ENCODE measurements around the gene SOX6. TPM values are rescaled to one million over a fixed set of nuclear protein-coding genes. Genes with fewer than 3 reads are reported as not detected.

Gene SOX6
- polyA plus RNA-seq, 3 donors: not detected

GRCh38 chr11:15932417-15932816 lies 423.9 kb downstream of the SOX6 start:
- H3K79me2 ChIP-seq (ENCODE audit: insufficient read depth, low read length): no peaks in the 10 kb centered on the region
- H4K20me1 ChIP-seq (ENCODE audit: insufficient read depth, low read length): no peaks in the 10 kb centered on the region
- H2AFZ ChIP-seq (ENCODE audit: insufficient read depth, low read depth, low read length, poor library complexity, severe bottlenecking): no peak overlapping the region
- H3K4me1 ChIP-seq (ENCODE audit: control insufficient read depth in 1 of 2, insufficient read depth in 2 of 2, low read length in 2 of 2): peaks cover 0 to 6% of the 10 kb centered on the region in 2 donors
- H3K4me1 Mint-ChIP-seq: peaks cover 15% of the 10 kb centered on the region
- no peaks in the 10 kb centered on the region for H3K9me3 ChIP-seq (replicated peaks in 1 of 2; ENCODE audit: control insufficient read depth in 1 of 2, insufficient read depth in 1 of 2, low read length in 2 of 2)
- no peak overlapping the region for H3K4me3 ChIP-seq (replicated peaks in 1 of 3; ENCODE audit: low read depth in 2 of 3, low read length in 3 of 3)
- H3K27ac ChIP-seq (ENCODE audit: low read depth in 1 of 2, low read length in 2 of 2): no peak overlapping the region
- intact Hi-C loops (cut with micrococcal nuclease): no loop called here
- H3K9ac ChIP-seq (ENCODE audit: insufficient read depth, low read length, poor library complexity, severe bottlenecking): no peak overlapping the region
- H3K4me2 ChIP-seq (replicated peaks; ENCODE audit: extremely low read depth, low read length, poor library complexity, severe bottlenecking): no peak overlapping the region
- H3K36me3 Mint-ChIP-seq: no peaks in the 10 kb centered on the region
- H3K27me3 Mint-ChIP-seq (ENCODE audit: low read depth in 3 of 3): peaks cover 0 to 3% (median 3%) of the 10 kb centered on the region in 3 donors
- H3K27me3 ChIP-seq (ENCODE audit: control insufficient read depth in 2 of 2, insufficient read depth in 2 of 2, low read length in 2 of 2): no peaks in the 10 kb centered on the region
- WGBS (ENCODE audit: insufficient coverage): no CpG with 5 or more reads among the region's 3 CpGs
- no peaks in the 10 kb centered on the region for H3K36me3 ChIP-seq (replicated peaks in 1 of 2; ENCODE audit: control insufficient read depth in 1 of 2, insufficient read depth in 2 of 2, low read length in 2 of 2)
- no peak for DNase-seq
- H3K27ac Mint-ChIP-seq: no peak overlapping the region
- no peak for TF ChIP-seq CTCF (IDR thresholded peaks at IDR 0.05)
- peaks cover 0 to 12% (median 2%) of the 10 kb centered on the region in 7 donors for H3K9me3 Mint-ChIP-seq
- no peak overlapping the region for H3K4me3 Mint-ChIP-seq

GRCh38 chr11:15931497-15931896 lies 424.8 kb downstream of the SOX6 start:
- peaks cover 0 to 10% (median 2%) of the 10 kb centered on the region in 7 donors for H3K9me3 Mint-ChIP-seq
- H3K9ac ChIP-seq (ENCODE audit: insufficient read depth, low read length, poor library complexity, severe bottlenecking): no peak overlapping the region
- no peaks in the 10 kb centered on the region for H3K79me2 ChIP-seq (ENCODE audit: insufficient read depth, low read length)
- no peak overlapping the region for H3K4me3 Mint-ChIP-seq
- H3K4me1 ChIP-seq (ENCODE audit: control insufficient read depth in 1 of 2, insufficient read depth in 2 of 2, low read length in 2 of 2): peaks cover 0 to 6% of the 10 kb centered on the region in 2 donors
- H4K20me1 ChIP-seq (ENCODE audit: insufficient read depth, low read length): no peaks in the 10 kb centered on the region
- H3K27ac Mint-ChIP-seq: no peak overlapping the region
- intact Hi-C loops (cut with micrococcal nuclease): no loop called here
- no peak for DNase-seq
- H3K9me3 ChIP-seq (replicated peaks in 1 of 2; ENCODE audit: control insufficient read depth in 1 of 2, insufficient read depth in 1 of 2, low read length in 2 of 2): no peaks in the 10 kb centered on the region
- WGBS (ENCODE audit: insufficient coverage): 100% methylated on average over 1 of the region's 2 CpGs
- no peak overlapping the region for H3K4me3 ChIP-seq (replicated peaks in 1 of 3; ENCODE audit: low read depth in 2 of 3, low read length in 3 of 3)
- no peak overlapping the region for H3K4me2 ChIP-seq (replicated peaks; ENCODE audit: extremely low read depth, low read length, poor library complexity, severe bottlenecking)
- no peaks in the 10 kb centered on the region for H3K27me3 ChIP-seq (ENCODE audit: control insufficient read depth in 2 of 2, insufficient read depth in 2 of 2, low read length in 2 of 2)
- no peaks in the 10 kb centered on the region for H3K36me3 ChIP-seq (replicated peaks in 1 of 2; ENCODE audit: control insufficient read depth in 1 of 2, insufficient read depth in 2 of 2, low read length in 2 of 2)
- no peak overlapping the region for H3K27ac ChIP-seq (ENCODE audit: low read depth in 1 of 2, low read length in 2 of 2)
- TF ChIP-seq CTCF (IDR thresholded peaks at IDR 0.05): no peak
- H3K27me3 Mint-ChIP-seq (ENCODE audit: low read depth in 3 of 3): peaks cover 0 to 3% (median 3%) of the 10 kb centered on the region in 3 donors
- H2AFZ ChIP-seq (ENCODE audit: insufficient read depth, low read depth, low read length, poor library complexity, severe bottlenecking): no peak overlapping the region
- peaks cover 15% of the 10 kb centered on the region for H3K4me1 Mint-ChIP-seq
- H3K36me3 Mint-ChIP-seq: no peaks in the 10 kb centered on the region
